Activated CD4-positive, CD25-positive, alpha-beta regulatory T cell treated with anti-CD3 and anti-CD28 coated beads, Interleukin-2, amount 50 U/mL, for 24 hours (primary cell): ENCODE data around the gene NUDC.
"Not testable (repeated sequence)": the region's sequence is repeated elsewhere in the genome, so short reads cannot be mapped to it uniquely, and the experiment has no call there.

Experiments used
- ATAC-seq, 2 donors: fragments of 150-1000 bp; cut with Tn5 transposase; one replicate each; pipeline ENCODE4 v1.10.0; 2021; ENCODE audit warnings: mild to moderate bottlenecking in 1 of 2, moderate library complexity in 1 of 2

NUDC gene

GRCh38 chr1:26911399-26912146, 10.0 kb upstream of the NUDC start:
- ATAC-seq: no peak

- ATAC-seq: no peak
These were observed 9.4 kb upstream of the NUDC start for GRCh38 chr1:26912147-26912490.

- ATAC-seq: no peak
These were observed 8.2 kb upstream of the NUDC start for GRCh38 chr1:26913389-26913753.

GRCh38 chr1:26913754-26914619, 7.6 kb upstream of the NUDC start, which contains the start of gene NR0B2:
TSS of gene NR0B2 (minus strand) at chr1:26913975. CDS start at chr1:26913940, 35 bp downstream.
- no peak for ATAC-seq

- ATAC-seq: no peak
These were observed 6.2 kb upstream of the NUDC start for GRCh38 chr1:26915204-26915842.

- peak; percentile 68 to 69 for ATAC-seq
These were observed 410 bp upstream of the NUDC start for GRCh38 chr1:26921126-26921539.

- no peak for ATAC-seq
These were observed 837 bp downstream of the NUDC start for GRCh38 chr1:26922431-26922729.

GRCh38 chr1:26922901-26923300, 1.4 kb downstream of the NUDC start:
- ATAC-seq: no peak

- no peak for ATAC-seq
These were observed 2.2 kb downstream of the NUDC start for GRCh38 chr1:26923711-26924110.

GRCh38 chr1:26932531-26932930, 11.0 kb downstream of the NUDC start:
- ATAC-seq: no peak

GRCh38 chr1:26936823-26937222, 15.3 kb downstream of the NUDC start:
- ATAC-seq: no peak

GRCh38 chr1:26938004-26938658, 16.6 kb downstream of the NUDC start:
- ATAC-seq: no peak

- no peak for ATAC-seq
These were observed 17.1 kb downstream of the NUDC start for GRCh38 chr1:26938659-26939025.

- ATAC-seq: no peak
These were observed 19.8 kb downstream of the NUDC start for GRCh38 chr1:26941311-26941710.

GRCh38 chr1:26942656-26943055, 21.1 kb downstream of the NUDC start:
- no peak for ATAC-seq

GRCh38 chr1:26945138-26945537, 23.6 kb downstream of the NUDC start:
- ATAC-seq: no peak

GRCh38 chr1:26945728-26946127, 24.2 kb downstream of the NUDC start:
- ATAC-seq: no peak

- ATAC-seq: no peak
These were observed 24.7 kb downstream of the NUDC start for GRCh38 chr1:26946270-26946669.

GRCh38 chr1:26948725-26949057, 27.1 kb downstream of the NUDC start:
- ATAC-seq: not testable (repeated sequence)

GRCh38 chr1:26949266-26949925, 27.9 kb downstream of the NUDC start:
- no peak for ATAC-seq

- peak in 1 of 2 donors; percentile 17 for ATAC-seq
These were observed 28.4 kb downstream of the NUDC start for GRCh38 chr1:26949926-26950319.

- no peak for ATAC-seq
These were observed 29.1 kb downstream of the NUDC start for GRCh38 chr1:26950602-26951001.

- ATAC-seq: no peak
These were observed 29.7 kb downstream of the NUDC start for GRCh38 chr1:26951216-26951615.
